Stimulated activated CD4-positive, alpha-beta T cell treated with anti-CD3 and anti-CD28 coated beads, TNF-alpha, amount 100 ng/mL, for 24 hours (primary cell): Measurements from ENCODE around the gene LPGAT1.
"Not testable (repeated sequence)": the region's sequence is repeated elsewhere in the genome, so short reads cannot be mapped to it uniquely, and the experiment has no call there.

Source experiments
- DNase-seq, 3 experiments: peaks; one replicate each; pipeline ENCODE4 v3.0.0-alpha.2; 2020; ENCODE audit warnings: low read depth in 3 of 3

The LPGAT1 gene

DNA sequence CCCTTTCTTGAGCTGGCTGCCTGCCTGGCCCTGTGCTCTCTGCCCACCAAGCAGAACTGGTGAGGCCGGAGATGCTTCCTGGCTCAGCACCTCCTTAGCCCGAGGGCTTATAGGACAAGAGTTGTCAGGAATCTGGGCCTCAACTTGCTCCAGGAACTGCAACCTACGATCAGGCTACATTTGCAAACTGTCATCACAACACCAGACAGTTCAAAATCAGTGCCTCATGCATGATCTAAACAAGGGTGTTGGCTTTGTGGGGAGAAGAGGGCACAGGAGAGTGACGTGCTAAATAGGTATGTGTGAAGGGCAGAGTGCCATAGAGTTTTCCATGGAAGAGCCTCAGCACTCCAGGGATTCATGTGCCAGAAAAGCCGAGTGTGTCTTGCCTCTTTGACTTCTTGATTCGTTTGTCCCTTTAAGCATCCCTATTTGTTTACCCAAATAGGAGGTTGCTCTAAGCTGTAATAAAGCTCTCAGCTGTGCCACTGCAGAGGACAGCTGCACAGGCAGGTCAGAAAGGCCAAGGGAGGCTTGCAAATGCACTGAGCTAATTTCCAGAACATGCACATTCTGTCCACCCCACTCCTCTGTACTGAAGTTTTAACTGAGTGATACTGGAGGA is 125.0 kb downstream of the LPGAT1 start:
- DNase-seq, result no peak

DNA sequence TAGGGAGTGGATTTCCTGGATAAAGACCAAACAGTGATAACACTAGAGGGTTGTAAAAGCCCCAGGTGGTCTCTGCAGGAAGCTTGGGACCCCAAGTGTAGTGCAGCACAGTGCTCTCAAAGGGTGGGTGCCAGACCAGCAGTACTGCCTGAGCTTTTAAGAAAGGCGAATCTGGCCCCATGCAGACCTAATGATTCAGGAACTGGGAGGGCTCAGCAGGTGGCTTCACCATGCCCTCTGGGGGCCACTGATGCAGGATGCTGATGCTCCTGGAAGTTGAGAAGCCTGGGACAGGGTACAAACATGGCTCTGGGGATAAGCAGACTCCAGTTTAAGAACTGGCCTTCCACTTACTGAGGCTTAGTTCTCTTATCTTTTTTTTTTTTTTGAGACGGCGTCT is 126.0 kb downstream of the LPGAT1 start:
- no peak for DNase-seq

DNA sequence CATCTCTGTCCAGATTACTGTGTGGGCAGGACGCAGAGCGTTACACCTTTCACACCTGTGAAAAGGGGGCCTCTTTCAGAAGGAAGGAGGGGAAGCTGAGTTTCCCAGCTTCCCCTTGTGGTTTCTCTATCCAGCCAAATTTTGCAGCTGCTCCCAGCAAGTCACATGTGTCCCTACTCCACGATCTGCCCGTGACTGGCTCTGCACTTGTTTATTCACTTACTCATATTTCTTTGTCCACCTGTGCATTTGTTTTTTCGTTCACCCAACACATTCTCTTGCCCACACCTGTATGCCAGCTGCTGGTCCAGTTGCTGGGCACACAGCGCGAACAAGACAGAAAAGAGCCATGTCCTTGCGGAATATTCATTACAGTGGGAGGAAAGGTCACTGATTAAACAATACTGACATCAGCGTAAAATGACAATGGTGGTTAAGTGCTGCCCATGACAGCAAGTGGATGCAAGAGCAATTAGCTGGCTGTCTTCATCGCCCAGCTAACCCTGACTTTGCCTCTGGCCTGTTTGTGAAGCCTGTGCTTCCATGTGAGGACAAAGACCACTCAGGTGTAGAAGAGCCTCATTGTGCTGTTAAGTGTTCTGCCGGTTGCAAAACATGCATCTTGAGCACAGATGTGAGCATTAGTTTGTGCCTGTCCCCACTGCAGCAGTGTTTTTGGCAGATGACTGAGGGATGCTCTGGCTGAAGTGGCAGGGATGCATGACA is 126.6 kb downstream of the LPGAT1 start:
- no peak for DNase-seq

DNA sequence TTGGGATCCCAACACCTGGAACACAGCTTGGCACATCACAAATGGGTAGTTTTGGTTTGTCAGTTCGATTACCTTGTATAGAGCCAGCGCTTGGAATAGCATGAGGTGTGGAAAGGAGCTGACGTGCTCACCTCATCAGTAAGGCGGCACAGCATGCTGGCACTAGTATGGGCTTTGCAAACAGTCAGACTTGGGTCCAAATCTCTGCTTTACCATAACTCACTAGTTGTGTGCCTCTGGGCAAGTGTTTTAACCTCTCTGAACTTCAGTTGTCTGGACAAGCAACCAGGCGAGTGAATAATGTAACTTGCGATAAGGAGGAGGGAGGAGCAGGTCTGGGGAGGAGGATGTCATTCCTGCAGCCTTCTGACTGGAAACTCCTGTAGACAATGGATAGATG is 128.8 kb downstream of the LPGAT1 start:
- DNase-seq, result no peak

DNA sequence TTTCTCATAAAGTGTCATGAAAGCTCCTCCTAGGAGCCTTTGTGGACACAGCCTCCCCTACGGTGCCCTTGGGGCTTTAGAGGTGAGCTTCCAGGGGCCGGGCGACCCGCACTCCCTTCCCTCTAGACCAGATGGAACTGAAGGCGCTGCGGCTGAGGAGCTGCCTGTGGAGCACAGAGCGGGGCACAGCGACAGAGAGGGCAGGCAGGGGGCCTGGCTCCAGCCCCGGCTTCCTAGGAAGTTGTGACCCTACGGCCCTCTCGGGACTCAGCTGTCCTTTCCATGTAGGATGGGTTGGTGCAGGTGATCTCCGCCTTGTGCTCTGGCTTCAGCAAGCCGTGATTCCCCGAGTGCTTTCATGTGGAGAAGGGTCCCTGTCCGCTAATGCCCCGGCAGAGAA is 131.5 kb downstream of the LPGAT1 start:
- DNase-seq, result no peak

DNA sequence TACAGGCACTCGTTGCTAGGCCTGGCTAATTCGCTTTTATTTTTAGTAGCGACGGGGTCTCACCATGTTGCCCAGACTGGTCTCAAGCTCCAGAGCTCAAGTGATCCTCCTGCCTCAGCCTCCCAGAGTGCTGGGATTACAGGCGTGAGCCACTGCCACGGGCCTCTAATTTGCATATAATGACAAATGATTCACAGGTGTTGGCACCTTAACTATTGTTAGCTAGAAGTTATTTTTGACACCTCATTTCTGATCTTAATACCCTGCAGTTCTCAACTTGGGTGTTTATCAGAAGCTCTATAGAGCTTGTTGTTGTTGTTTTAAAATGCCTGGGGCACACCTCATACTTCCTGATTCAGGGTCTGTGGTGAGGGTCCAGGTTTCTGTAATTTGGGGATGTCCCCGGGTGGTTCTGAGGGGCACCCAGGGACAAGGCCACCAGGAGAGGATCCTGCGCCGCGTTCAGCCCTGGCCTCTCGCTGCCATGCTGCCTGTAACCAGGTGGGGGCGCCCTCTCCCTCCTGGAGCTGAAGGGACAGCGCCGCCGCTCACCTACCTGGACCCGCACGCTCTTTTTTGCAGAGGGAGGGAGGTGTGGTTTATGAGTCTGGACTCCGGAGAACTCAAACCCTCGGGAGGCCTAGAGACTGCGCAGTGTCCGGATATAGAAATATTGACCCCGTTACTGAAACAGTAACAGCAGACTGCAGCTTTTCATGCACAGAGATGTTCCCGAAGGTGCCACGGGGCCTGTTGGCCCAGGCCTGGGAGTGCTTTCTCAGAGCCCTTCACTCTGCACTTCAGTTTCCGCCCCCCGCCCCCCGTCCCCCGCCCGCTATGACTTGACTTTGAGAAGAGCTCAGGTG is 132.2 kb downstream of the LPGAT1 start:
- peak; percentile 59 to 84 (median 64) for DNase-seq

DNA sequence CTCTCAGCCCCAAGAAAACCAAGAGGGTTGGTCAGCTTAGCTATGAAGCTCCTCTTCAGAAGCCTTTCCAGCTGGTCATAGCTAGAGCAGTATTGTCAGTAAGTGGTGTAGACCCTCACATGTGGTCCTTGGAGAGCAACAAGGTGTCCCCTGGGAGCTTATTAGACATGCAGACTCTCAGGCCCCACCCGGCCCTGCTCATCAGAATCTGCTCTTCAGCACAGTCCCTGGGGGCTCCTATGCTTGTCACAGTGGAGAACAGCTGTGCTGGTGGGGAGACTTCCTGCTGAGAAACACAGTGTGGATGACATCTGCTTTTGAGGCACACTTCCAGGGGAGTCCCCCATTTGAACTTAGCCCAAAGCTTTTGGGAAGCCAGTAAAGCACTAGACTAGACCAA is 133.2 kb downstream of the LPGAT1 start:
- DNase-seq, result no peak

DNA sequence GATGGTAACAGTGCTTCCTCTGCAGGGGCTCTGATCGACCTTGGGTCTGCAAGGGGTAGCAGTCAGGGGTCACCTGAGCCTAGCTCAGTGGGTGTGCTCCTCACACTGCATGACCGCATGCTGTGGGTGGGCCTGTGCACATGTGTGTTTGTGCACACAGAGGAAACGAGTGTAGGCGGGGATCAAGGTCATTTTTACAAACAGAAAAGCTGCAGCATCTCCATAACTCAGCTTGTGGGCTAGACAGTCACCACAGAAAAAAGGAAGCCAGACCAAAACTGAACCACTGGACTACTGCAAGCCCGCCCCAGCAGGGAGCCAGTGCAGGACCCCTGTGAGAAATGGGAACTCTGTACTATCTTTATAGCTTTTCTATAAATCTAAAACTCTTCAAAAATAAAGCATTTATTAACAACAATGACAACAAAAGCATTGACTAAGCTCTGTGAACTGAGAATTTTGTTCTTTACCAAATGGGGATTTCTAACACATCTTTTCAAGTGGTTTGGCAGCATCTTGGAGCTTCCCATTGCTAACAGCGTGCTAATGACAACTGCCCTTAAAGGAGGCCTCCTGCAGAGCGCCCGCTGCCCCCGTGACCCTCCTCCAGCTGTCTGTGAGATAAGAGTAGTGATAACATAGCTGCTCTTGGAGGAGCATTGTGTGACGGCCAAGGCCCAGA is 135.3 kb downstream of the LPGAT1 start:
- no peak for DNase-seq

DNA sequence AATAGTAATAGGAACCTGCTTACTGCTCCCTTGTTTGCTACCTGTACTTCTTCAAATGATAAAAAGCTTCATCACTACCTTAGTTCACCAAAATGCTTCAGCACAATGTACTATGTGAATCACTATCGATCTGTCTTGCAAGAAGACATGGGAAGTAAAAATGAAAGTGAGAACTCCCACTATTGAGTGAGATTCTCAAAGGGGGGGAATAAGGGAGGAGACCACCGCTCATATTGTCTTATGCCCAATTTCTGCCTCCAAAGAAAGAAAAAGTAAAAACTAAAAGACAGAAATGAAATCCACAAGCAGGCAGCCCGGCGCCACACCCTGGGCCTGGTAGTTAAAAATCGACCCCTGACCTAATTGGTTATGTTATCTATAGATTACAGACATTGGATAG is 136.7 kb downstream of the LPGAT1 start:
- DNase-seq, result not testable (repeated sequence)
